Uterus (tissue), 2 donors: ENCODE data around the gene GSTM3.

Experiments
- CTCF ChIP-seq, 4 experiments: fragments of 200-600 bp in 2 of 4; fragments of 450-650 bp in 2 of 4; sonication (generic) in 2 of 4; IDR thresholded peaks; one replicate each; pipeline ENCODE4 v1.5.1; 2016 to 2019; ENCODE audit warnings: antibody characterized with exemption in 4 of 4, mild to moderate bottlenecking in 2 of 4, moderate library complexity in 1 of 4
- POLR2A ChIP-seq, 2 donors: fragments of 450-650 bp; IDR thresholded peaks; one replicate each; pipeline ENCODE4 v1.6.1; 2016; ENCODE audit warnings: antibody characterized with exemption in 2 of 2, mild to moderate bottlenecking in 1 of 2, moderate library complexity in 1 of 2

GRCh38 chr1:109776206-109776835 lies 35.5 kb upstream of the GSTM3 start:
- no peak for TF ChIP-seq CTCF (IDR thresholded peaks at IDR 0.05)
- TF ChIP-seq POLR2A (IDR thresholded peaks at IDR 0.05), result no peak
